GM06990 (cell line): ENCODE measurements around the gene DZIP3.

Experiments
- DNase-seq: peaks from one replicate; pipeline ENCODE4 v3.0.0-alpha.2; 2011; ENCODE audit not compliant: insufficient read length; ENCODE audit errors: extremely low read depth
- H3K27me3 ChIP-seq: replicated peaks from 2 replicates; pipeline ENCODE4 v1.6.0; 2011; ENCODE audit warnings: low read length; ENCODE audit not compliant: control insufficient read depth, insufficient read depth
- H3K36me3 ChIP-seq: 2 replicates; pipeline ENCODE4 v1.5.1; 2011; ENCODE audit warnings: low read length; ENCODE audit not compliant: control insufficient read depth, insufficient read depth
- H3K4me3 ChIP-seq: replicated peaks from 2 replicates; pipeline ENCODE4 v1.5.1; 2011; ENCODE audit warnings: low read depth, mild to moderate bottlenecking, control low read depth, low read length
- CTCF ChIP-seq: IDR thresholded peaks from 2 replicates; pipeline ENCODE4 v1.5.1; 2011; ENCODE audit warnings: low read length, control low read depth, mild to moderate bottlenecking, inconsistent platforms; ENCODE audit not compliant: insufficient read depth, poor library complexity, severe bottlenecking

The DZIP3 gene

GRCh38 chr3:108722724-108723123, 133.2 kb downstream of the DZIP3 start:
- DNase-seq = no peak
- no peaks in the 10 kb centered on the region for H3K27me3 ChIP-seq
- no peaks in the 10 kb centered on the region for H3K36me3 ChIP-seq
- H3K4me3 ChIP-seq = no peak overlapping the region
- no peak for TF ChIP-seq CTCF

GRCh38 chr3:108724101-108724500, 134.6 kb downstream of the DZIP3 start:
- Histone ChIP-seq H3K4me3 (no peak overlapping the region), H3K36me3 (no peaks in the 10 kb centered on the region), H3K27me3 (no peaks in the 10 kb centered on the region)
- no peak for TF ChIP-seq CTCF
- no peak for DNase-seq

GRCh38 chr3:108728105-108728504, 138.6 kb downstream of the DZIP3 start:
- no peak for TF ChIP-seq CTCF
- no peaks in the 10 kb centered on the region for H3K36me3 ChIP-seq
- no peak for DNase-seq
- H3K27me3 ChIP-seq = no peaks in the 10 kb centered on the region
- H3K4me3 ChIP-seq = no peak overlapping the region

- Histone ChIP-seq H3K4me3 (no peak overlapping the region), H3K36me3 (no peaks in the 10 kb centered on the region), H3K27me3 (no peaks in the 10 kb centered on the region)
- DNase-seq = no peak
- no peak for TF ChIP-seq CTCF
These were observed 139.4 kb downstream of the DZIP3 start for GRCh38 chr3:108728934-108729333.

- Histone ChIP-seq H3K4me3 (no peak overlapping the region), H3K27me3 (no peaks in the 10 kb centered on the region; the same call in 1 of the 2 replicates), H3K36me3 (no peaks in the 10 kb centered on the region)
- no peak for DNase-seq
- TF ChIP-seq CTCF = no peak
These were observed 147.3 kb downstream of the DZIP3 start for GRCh38 chr3:108736821-108737220.

- DNase-seq = no peak
- TF ChIP-seq CTCF = no peak
- Histone ChIP-seq H3K36me3 (no peaks in the 10 kb centered on the region), H3K27me3 (no peaks in the 10 kb centered on the region), H3K4me3 (no peak overlapping the region)
These were observed 153.4 kb downstream of the DZIP3 start for GRCh38 chr3:108742929-108743328.
